GM23248 (cell line): ENCODE data around the gene GDF11. TPM values are rescaled to one million over a fixed set of nuclear protein-coding genes. Genes with fewer than 3 reads are reported as not detected.

Experiments
- DNase-seq: peaks from one replicate; pipeline ENCODE4 v3.0.0-alpha.2; 2015
- H2AFZ ChIP-seq: fragments of 200-600 bp; sonication (generic); 2 replicates; pipeline ENCODE4 v1.6.1; 2016; ENCODE audit warnings: antibody characterized with exemption
- H3F3A ChIP-seq: fragments of 200-600 bp; sonication (generic); 2 replicates; pipeline ENCODE4 v1.6.1; 2016; ENCODE audit warnings: mild to moderate bottlenecking, antibody characterized with exemption, mixed run types; ENCODE audit not compliant: insufficient read depth
- H3K27ac ChIP-seq: fragments of 200-600 bp; sonication (generic); 2 replicates; pipeline ENCODE4 v1.5.1; 2016; ENCODE audit warnings: mild to moderate bottlenecking
- H3K27me3 ChIP-seq: fragments of 200-600 bp; sonication (generic); replicated peaks from 2 replicates; pipeline ENCODE4 v1.6.1; 2016; ENCODE audit warnings: mild to moderate bottlenecking; ENCODE audit not compliant: insufficient read depth
- H3K36me3 ChIP-seq: fragments of 200-600 bp; sonication (generic); 2 replicates; pipeline ENCODE4 v1.6.1; 2016; ENCODE audit warnings: low read depth, mild to moderate bottlenecking
- H3K4me1 ChIP-seq: fragments of 200-600 bp; sonication (generic); 2 replicates; pipeline ENCODE4 v1.6.1; 2016; ENCODE audit warnings: mild to moderate bottlenecking; ENCODE audit not compliant: insufficient read depth
- H3K4me2 ChIP-seq: fragments of 200-600 bp; sonication (generic); one replicate; pipeline ENCODE4 v1.6.1; 2016; ENCODE audit warnings: mild to moderate bottlenecking; ENCODE audit not compliant: unreplicated experiment
- H3K4me3 ChIP-seq: fragments of 200-600 bp; sonication (generic); 2 replicates; pipeline ENCODE4 v1.5.1; 2016; ENCODE audit warnings: mild to moderate bottlenecking
- H3K79me2 ChIP-seq: fragments of 200-600 bp; sonication (generic); 2 replicates; pipeline ENCODE4 v1.6.1; 2016; ENCODE audit warnings: mild to moderate bottlenecking; ENCODE audit not compliant: insufficient read depth
- H3K9ac ChIP-seq: fragments of 200-600 bp; sonication (generic); 2 replicates; pipeline ENCODE4 v1.6.1; 2016; ENCODE audit warnings: mild to moderate bottlenecking
- H3K9me2 ChIP-seq: fragments of 200-600 bp; sonication (generic); 2 replicates; pipeline ENCODE4 v1.6.1; 2016; ENCODE audit warnings: mixed run types, mild to moderate bottlenecking, moderate library complexity; ENCODE audit not compliant: insufficient read depth
- H3K9me3 ChIP-seq: fragments of 200-600 bp; sonication (generic); one replicate; pipeline ENCODE4 v1.6.1; 2017; ENCODE audit warnings: low read depth
- H4K20me1 ChIP-seq: fragments of 200-600 bp; sonication (generic); 2 replicates; pipeline ENCODE4 v1.6.0; 2016; ENCODE audit not compliant: insufficient read depth
- EZH2 ChIP-seq: fragments of 200-600 bp; sonication (generic); IDR thresholded peaks from 2 replicates; pipeline ENCODE4 v1.6.1; 2018; ENCODE audit warnings: antibody characterized with exemption, mild to moderate bottlenecking; ENCODE audit not compliant: insufficient read depth, poor library complexity, severe bottlenecking
- EZH2phosphoT487 ChIP-seq: fragments of 200-600 bp; sonication (generic); IDR thresholded peaks from 2 replicates; pipeline ENCODE4 v1.6.1; 2018; ENCODE audit warnings: antibody characterized with exemption, moderate library complexity, mild to moderate bottlenecking, low read depth; ENCODE audit not compliant: insufficient read depth
- WGBS, 2 experiments: methylation state at CpG; one replicate each; pipeline ENCODE4 v1.1.6; 2015 to 2017; ENCODE audit warnings: low lambda C conversion rate in 2 of 2, low coverage in 1 of 2; ENCODE audit errors: missing lambda C conversion rate in 2 of 2; 5-methylcytosine and 5-hydroxymethylcytosine counted together
- in situ Hi-C: fragments of 300-500 bp; cut with MboI; formaldehyde crosslinking; loops from 2 replicates; pipeline ENCODE4 v1.15.0; 2020
- polyA plus RNA-seq: library from polyadenylated mRNA; unstranded; fragments of >200 nt; fragmentation: Nextera tagmentation; extraction: Ambion mirVana; gene quantifications from 2 replicates; pipeline ENCODE4 v1.2.1, GENCODE V29; 2016
- total RNA-seq: library from RNA; depleted of rRNA; stranded (reverse); fragments of >200 nt; shearing (Covaris generic); gene quantifications from 2 replicates; pipeline ENCODE4 v1.2.3, GENCODE V29; 2014

Gene GDF11
- total and polyA plus RNA-seq, 2 experiments from 2014 or later: 0.56 to 2.1 TPM

GRCh38 chr12:55715169-55715764 lies 27.7 kb upstream of the GDF11 start:
- Histone ChIP-seq H3F3A (peaks cover 64% of the 10 kb centered on the region), H2AFZ (peak overlapping the region; percentile 89), H3K36me3 (no peaks in the 10 kb centered on the region), H3K9me3 (no peaks in the 10 kb centered on the region), H3K4me3 (peak overlapping the region; percentile 85), H3K4me2 (peak overlapping the region; percentile 78), H3K27me3 (no peaks in the 10 kb centered on the region), H3K9me2 (no peaks in the 10 kb centered on the region), H4K20me1 (no peaks in the 10 kb centered on the region), H3K79me2 (0 out of 2 replicates have a peak, but pooled peaks cover 4% of the 10 kb centered on the region), H3K4me1 (peaks cover 63% of the 10 kb centered on the region), H3K27ac (peak overlapping the region; percentile 90), H3K9ac (peak overlapping the region; percentile 89)
- 61% methylated on average over 7 of the region's 7 CpGs for WGBS, 2 experiments
- TF ChIP-seq EZH2 (no peak), EZH2phosphoT487 (no peak)
- no peak for DNase-seq
- in situ Hi-C loops: no loop called here

- Histone ChIP-seq H3K9me3 (no peaks in the 10 kb centered on the region), H3K79me2 (0 out of 2 replicates have a peak, but pooled peaks cover 4% of the 10 kb centered on the region), H3K27ac (peak within 1 kb of the TSS; percentile 90), H3K36me3 (no peaks in the 10 kb centered on the region), H3K4me3 (peak within 1 kb of the TSS; percentile 85), H3K4me1 (peaks cover 68% of the 10 kb centered on the region), H3K27me3 (no peaks in the 10 kb centered on the region), H4K20me1 (no peaks in the 10 kb centered on the region), H3K9ac (peak within 1 kb of the TSS; percentile 89), H3K9me2 (no peaks in the 10 kb centered on the region), H3K4me2 (peak within 1 kb of the TSS; percentile 78), H3F3A (peaks cover 72% of the 10 kb centered on the region), H2AFZ (peak within 1 kb of the TSS; percentile 89)
- 2 to 3% methylated on average over 41 to 42 of the region's 42 CpGs for WGBS, 2 experiments
- peak; percentile 92 for DNase-seq
- TF ChIP-seq EZH2phosphoT487 (no peak), EZH2 (no peak)
- in situ Hi-C loops: no loop called here
Measured at GRCh38 chr12:55715833-55716581, 26.9 kb upstream of the GDF11 start, which contains the start of gene BLOC1S1. TSS of gene BLOC1S1 (plus strand) at chr12:55716046. CDS start at chr12:55716052, 6 bp downstream.

- Histone ChIP-seq H3K27me3 (no peaks in the 10 kb centered on the region), H3F3A (peaks cover 76% of the 10 kb centered on the region), H3K9me2 (no peaks in the 10 kb centered on the region), H3K4me3 (peak overlapping the region; percentile 85), H2AFZ (peak overlapping the region; percentile 89), H3K27ac (peak overlapping the region; percentile 90), H3K4me1 (peaks cover 73% of the 10 kb centered on the region), H4K20me1 (no peaks in the 10 kb centered on the region), H3K79me2 (0 out of 2 replicates have a peak, but pooled peaks cover 4% of the 10 kb centered on the region), H3K36me3 (no peaks in the 10 kb centered on the region), H3K9me3 (no peaks in the 10 kb centered on the region), H3K9ac (peak overlapping the region; percentile 89), H3K4me2 (peak overlapping the region; percentile 78)
- no peak for DNase-seq
- in situ Hi-C loops: no loop called here
- TF ChIP-seq EZH2phosphoT487 (no peak), EZH2 (no peak)
- WGBS, 2 experiments: 0 to 2% methylated on average over 13 of the region's 13 CpGs
Measured at GRCh38 chr12:55716582-55716957, 26.4 kb upstream of the GDF11 start.

GRCh38 chr12:55717011-55718007 lies 25.6 kb upstream of the GDF11 start:
- in situ Hi-C loops: no loop called here
- Histone ChIP-seq H4K20me1 (no peaks in the 10 kb centered on the region), H3K9me2 (no peaks in the 10 kb centered on the region), H3K79me2 (0 out of 2 replicates have a peak, but pooled peaks cover 4% of the 10 kb centered on the region), H3K4me3 (peak overlapping the region; percentile 85), H3K9me3 (no peaks in the 10 kb centered on the region), H3K36me3 (no peaks in the 10 kb centered on the region), H3K4me1 (peaks cover 68% of the 10 kb centered on the region), H3K27me3 (no peaks in the 10 kb centered on the region), H3K4me2 (peak overlapping the region; percentile 78), H2AFZ (peak overlapping the region; percentile 89; the same call in 1 of the 2 replicates), H3K9ac (peak overlapping the region; percentile 89), H3K27ac (peak overlapping the region; percentile 90), H3F3A (peaks cover 77% of the 10 kb centered on the region)
- TF ChIP-seq EZH2 (no peak), EZH2phosphoT487 (no peak)
- 26 to 33% methylated on average over 7 to 8 of the region's 8 CpGs for WGBS, 2 experiments
- peak; percentile 74 for DNase-seq
